OCI-LY7 (cell line): ENCODE data around the gene DESI1.

ENCODE experiments used
- EZH2phosphoT487 ChIP-seq: fragments of 200-600 bp; sonication (generic); IDR thresholded peaks from 2 replicates; pipeline ENCODE4 v1.6.1; 2018; ENCODE audit warnings: low read depth, borderline replicate concordance, mild to moderate bottlenecking, mixed run types, antibody characterized with exemption, low read length, moderate library complexity, mixed read lengths
- TF ChIP-seq, protein P1 (sequence below): fragments of 200-600 bp; sonication (generic); conservative IDR thresholded peaks from 2 replicates; pipeline ENCODE4 v1.5.1; 2014; ENCODE audit warnings: mild to moderate bottlenecking, antibody characterized with exemption, low read length, moderate library complexity, mixed read lengths

DNA sequence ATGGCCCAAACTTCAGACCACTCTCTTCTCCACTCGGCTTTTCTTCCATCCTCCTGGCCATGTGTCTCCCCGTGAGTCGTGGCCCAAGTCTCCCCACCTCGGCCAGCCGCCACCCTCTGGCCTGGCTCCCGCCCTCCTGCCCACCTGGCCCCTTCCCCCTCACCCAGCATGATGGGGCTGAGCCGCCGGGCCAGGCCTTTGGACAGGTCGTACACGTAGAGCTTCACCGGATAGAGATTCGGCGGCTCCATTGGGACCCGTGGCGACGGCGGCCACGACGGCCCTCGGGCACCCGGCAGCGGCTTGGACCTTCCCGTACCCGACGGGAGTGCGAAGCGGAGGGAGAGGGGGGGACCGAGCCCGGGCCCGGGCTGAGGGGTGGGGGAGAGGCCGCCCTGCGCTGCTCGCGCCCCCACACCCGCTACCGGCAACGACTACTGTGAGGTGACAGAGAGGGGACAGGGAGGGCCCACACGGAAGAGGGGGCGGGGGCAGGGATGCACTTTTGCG, at the start of gene DESI1:
- TF ChIP-seq, protein P1, sequence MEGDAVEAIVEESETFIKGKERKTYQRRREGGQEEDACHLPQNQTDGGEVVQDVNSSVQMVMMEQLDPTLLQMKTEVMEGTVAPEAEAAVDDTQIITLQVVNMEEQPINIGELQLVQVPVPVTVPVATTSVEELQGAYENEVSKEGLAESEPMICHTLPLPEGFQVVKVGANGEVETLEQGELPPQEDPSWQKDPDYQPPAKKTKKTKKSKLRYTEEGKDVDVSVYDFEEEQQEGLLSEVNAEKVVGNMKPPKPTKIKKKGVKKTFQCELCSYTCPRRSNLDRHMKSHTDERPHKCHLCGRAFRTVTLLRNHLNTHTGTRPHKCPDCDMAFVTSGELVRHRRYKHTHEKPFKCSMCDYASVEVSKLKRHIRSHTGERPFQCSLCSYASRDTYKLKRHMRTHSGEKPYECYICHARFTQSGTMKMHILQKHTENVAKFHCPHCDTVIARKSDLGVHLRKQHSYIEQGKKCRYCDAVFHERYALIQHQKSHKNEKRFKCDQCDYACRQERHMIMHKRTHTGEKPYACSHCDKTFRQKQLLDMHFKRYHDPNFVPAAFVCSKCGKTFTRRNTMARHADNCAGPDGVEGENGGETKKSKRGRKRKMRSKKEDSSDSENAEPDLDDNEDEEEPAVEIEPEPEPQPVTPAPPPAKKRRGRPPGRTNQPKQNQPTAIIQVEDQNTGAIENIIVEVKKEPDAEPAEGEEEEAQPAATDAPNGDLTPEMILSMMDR = no peak
- no peak for TF ChIP-seq EZH2phosphoT487
